Measurements from ENCODE around the gene RDX.

The RDX gene

DNA sequence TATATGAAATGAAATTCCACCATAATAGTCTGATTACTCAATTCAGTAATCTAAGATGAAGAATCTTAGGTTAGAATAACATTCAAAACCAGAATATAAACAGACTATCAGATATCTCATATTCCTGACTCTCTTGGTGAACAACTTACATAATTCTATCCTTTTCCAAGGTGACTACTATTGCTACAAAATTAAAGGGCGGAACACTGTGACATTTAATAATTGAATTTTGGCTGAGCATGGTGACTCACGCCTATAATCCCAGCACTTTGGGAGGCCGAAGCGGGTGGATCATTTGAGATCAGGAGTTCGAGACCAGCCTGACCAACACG, 34.4 kb downstream of the RDX start:
- TF ChIP-seq EGR1 (IDR thresholded peaks at IDR 0.05) (no peak), EP300 (IDR thresholded peaks at IDR 0.05; ENCODE audit: borderline replicate concordance) (no peak), CEBPB (IDR thresholded peaks at IDR 0.05) (no peak), TAF1 (IDR thresholded peaks at IDR 0.05; ENCODE audit: low read depth) (no peak), FOXM1 (IDR thresholded peaks at IDR 0.05; ENCODE audit: borderline replicate concordance, low read depth) (no peak), CREB1 (IDR thresholded peaks at IDR 0.05; ENCODE audit: low read depth) (no peak), NFIC (IDR thresholded peaks at IDR 0.05) (no peak), TCF12 (IDR thresholded peaks at IDR 0.05; ENCODE audit: low read depth) (no peak), ZBTB7A (IDR thresholded peaks at IDR 0.05; ENCODE audit: low read depth) (no peak), RAD21 (IDR thresholded peaks at IDR 0.05; ENCODE audit: low read depth) (no peak), YY1 (IDR thresholded peaks at IDR 0.05; ENCODE audit: low read depth) (no peak), TEAD4 (IDR thresholded peaks at IDR 0.05) (no peak)
- TF ChIP-seq, protein P1, sequence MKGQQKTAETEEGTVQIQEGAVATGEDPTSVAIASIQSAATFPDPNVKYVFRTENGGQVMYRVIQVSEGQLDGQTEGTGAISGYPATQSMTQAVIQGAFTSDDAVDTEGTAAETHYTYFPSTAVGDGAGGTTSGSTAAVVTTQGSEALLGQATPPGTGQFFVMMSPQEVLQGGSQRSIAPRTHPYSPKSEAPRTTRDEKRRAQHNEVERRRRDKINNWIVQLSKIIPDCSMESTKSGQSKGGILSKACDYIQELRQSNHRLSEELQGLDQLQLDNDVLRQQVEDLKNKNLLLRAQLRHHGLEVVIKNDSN (IDR thresholded peaks at IDR 0.05), result no peak
- TF ChIP-seq, protein P2, sequence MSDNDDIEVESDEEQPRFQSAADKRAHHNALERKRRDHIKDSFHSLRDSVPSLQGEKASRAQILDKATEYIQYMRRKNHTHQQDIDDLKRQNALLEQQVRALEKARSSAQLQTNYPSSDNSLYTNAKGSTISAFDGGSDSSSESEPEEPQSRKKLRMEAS (IDR thresholded peaks at IDR 0.05), result no peak
- TF ChIP-seq, protein P3, sequence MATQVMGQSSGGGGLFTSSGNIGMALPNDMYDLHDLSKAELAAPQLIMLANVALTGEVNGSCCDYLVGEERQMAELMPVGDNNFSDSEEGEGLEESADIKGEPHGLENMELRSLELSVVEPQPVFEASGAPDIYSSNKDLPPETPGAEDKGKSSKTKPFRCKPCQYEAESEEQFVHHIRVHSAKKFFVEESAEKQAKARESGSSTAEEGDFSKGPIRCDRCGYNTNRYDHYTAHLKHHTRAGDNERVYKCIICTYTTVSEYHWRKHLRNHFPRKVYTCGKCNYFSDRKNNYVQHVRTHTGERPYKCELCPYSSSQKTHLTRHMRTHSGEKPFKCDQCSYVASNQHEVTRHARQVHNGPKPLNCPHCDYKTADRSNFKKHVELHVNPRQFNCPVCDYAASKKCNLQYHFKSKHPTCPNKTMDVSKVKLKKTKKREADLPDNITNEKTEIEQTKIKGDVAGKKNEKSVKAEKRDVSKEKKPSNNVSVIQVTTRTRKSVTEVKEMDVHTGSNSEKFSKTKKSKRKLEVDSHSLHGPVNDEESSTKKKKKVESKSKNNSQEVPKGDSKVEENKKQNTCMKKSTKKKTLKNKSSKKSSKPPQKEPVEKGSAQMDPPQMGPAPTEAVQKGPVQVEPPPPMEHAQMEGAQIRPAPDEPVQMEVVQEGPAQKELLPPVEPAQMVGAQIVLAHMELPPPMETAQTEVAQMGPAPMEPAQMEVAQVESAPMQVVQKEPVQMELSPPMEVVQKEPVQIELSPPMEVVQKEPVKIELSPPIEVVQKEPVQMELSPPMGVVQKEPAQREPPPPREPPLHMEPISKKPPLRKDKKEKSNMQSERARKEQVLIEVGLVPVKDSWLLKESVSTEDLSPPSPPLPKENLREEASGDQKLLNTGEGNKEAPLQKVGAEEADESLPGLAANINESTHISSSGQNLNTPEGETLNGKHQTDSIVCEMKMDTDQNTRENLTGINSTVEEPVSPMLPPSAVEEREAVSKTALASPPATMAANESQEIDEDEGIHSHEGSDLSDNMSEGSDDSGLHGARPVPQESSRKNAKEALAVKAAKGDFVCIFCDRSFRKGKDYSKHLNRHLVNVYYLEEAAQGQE (IDR thresholded peaks at IDR 0.05; ENCODE audit: low read depth), result no peak

DNA sequence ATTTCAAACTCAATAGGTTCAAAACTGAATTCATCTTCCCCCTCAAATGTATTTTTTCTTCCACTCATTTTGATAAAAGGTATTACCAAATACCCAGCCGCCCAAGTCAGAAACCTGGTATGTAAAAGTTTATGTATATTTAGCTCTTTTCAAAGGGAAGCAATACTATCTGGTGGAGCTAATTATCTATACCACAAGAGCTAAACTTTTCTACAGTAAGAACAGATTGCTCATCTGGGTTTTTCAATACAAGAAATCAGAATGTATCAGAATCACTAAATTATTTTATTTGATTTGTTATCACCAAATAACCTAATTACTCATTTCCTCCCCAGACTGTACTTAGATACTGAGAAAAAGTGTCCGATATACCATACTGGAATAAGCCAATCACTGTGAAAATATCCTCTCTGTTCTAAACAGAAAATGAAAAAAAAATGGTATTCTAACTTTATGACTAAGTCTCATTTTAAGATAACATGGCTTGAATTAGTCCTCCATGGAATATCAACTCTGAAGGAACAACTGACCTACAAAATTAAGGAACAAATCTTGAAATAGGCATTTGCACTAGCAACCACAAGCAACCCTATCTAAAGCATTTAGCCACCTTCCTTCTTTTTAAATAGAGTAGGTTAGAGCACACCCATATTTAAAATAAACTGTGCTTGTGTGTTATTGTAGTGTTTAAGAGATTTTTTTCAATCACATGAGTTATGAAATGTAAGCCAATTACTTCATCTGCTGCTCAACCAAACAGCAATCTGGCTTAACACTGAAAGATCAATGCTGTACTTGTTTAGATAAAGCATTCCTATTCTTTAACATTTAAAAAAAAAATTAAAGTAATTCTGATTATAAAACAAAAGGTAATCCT, 35.0 kb downstream of the RDX start:
- TF ChIP-seq ZBTB7A (IDR thresholded peaks at IDR 0.05; ENCODE audit: low read depth) (no peak), EP300 (IDR thresholded peaks at IDR 0.05; ENCODE audit: borderline replicate concordance) (no peak), CREB1 (IDR thresholded peaks at IDR 0.05; ENCODE audit: low read depth) (no peak), CEBPB (IDR thresholded peaks at IDR 0.05) (no peak), EGR1 (IDR thresholded peaks at IDR 0.05) (no peak), NFIC (IDR thresholded peaks at IDR 0.05) (no peak), TEAD4 (IDR thresholded peaks at IDR 0.05) (no peak), FOXM1 (IDR thresholded peaks at IDR 0.05; ENCODE audit: borderline replicate concordance, low read depth) (no peak), TAF1 (IDR thresholded peaks at IDR 0.05; ENCODE audit: low read depth) (no peak), YY1 (IDR thresholded peaks at IDR 0.05; ENCODE audit: low read depth) (no peak), RAD21 (IDR thresholded peaks at IDR 0.05; ENCODE audit: low read depth) (no peak)
- TF ChIP-seq, protein P2 (IDR thresholded peaks at IDR 0.05), result no peak
- TF ChIP-seq, protein P1 (IDR thresholded peaks at IDR 0.05), result no peak
- TF ChIP-seq, protein P3 (IDR thresholded peaks at IDR 0.05; ENCODE audit: low read depth), result no peak

DNA sequence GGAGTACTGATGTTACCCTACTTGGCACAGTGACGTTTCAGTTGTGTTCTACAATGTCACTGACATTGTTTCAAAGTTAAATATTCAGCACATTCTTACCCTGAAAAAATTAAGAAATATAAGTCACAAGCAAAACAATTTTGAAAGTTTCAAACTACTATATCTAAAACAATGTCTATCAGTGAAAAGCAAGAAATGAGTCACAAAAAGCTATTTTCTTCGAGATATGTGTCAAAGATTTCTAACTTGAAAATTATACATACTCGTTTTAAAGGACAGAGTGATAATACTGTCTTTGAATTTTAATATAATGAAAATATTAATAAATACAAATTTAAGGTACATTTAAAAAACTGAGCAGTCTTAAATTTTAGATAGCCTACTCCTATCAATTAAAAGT, 42.9 kb downstream of the RDX start:
- no peak for TF ChIP-seq FOXM1 (IDR thresholded peaks at IDR 0.05; ENCODE audit: borderline replicate concordance, low read depth)

DNA sequence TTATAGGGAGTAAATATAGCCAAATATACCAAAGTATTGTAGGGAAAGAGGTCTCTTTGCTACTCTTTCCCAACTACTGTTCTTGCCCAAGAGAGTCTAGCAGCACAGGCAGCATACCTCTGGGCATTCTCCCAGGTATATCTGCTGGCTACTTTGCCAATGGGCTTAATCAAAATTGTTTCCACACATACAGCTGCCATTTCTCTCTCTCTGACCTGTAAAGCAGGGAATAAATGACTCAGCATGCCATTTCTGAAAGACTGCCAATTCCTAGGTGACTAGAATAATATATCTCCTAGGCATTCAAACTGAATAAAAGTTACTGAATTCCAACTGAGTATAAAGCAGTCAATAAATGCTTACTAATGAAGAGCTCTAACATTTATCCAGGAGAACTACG, 44.6 kb downstream of the RDX start:
- TF ChIP-seq EP300 (IDR thresholded peaks at IDR 0.05; ENCODE audit: borderline replicate concordance) (peak; percentile 79; the same call in 1 of the 2 replicates), YY1 (IDR thresholded peaks at IDR 0.05; ENCODE audit: low read depth) (peak; percentile 47; the same call in 1 of the 2 replicates), ZBTB7A (IDR thresholded peaks at IDR 0.05; ENCODE audit: low read depth) (no peak), CREB1 (IDR thresholded peaks at IDR 0.05; ENCODE audit: low read depth) (0 out of 2 replicates have a peak, but pooled peaks have one; percentile 14), NFIC (IDR thresholded peaks at IDR 0.05) (peak; percentile 96), CEBPB (IDR thresholded peaks at IDR 0.05) (peak; percentile 70), FOXM1 (IDR thresholded peaks at IDR 0.05; ENCODE audit: borderline replicate concordance, low read depth) (peak; percentile 41; the same call in 1 of the 2 replicates), TCF12 (IDR thresholded peaks at IDR 0.05; ENCODE audit: low read depth) (peak; percentile 84), EGR1 (IDR thresholded peaks at IDR 0.05) (no peak), TAF1 (IDR thresholded peaks at IDR 0.05; ENCODE audit: low read depth) (no peak), TEAD4 (IDR thresholded peaks at IDR 0.05) (peak; percentile 68), RAD21 (IDR thresholded peaks at IDR 0.05; ENCODE audit: low read depth) (no peak)
- TF ChIP-seq, protein P1 (IDR thresholded peaks at IDR 0.05), result no peak
- TF ChIP-seq, protein P2 (IDR thresholded peaks at IDR 0.05), result peak; percentile 27; the same call in 1 of the 2 replicates
- TF ChIP-seq, protein P3 (IDR thresholded peaks at IDR 0.05; ENCODE audit: low read depth), result no peak
